SK-N-SH (cell line): Measurements from ENCODE around the gene ULK1.
"Not testable (repeated sequence)": the region's sequence is repeated elsewhere in the genome, so short reads cannot be mapped to it uniquely, and the experiment has no call there.

Experiments
- CHD2 ChIP-seq: fragments of 150-350 bp; IDR thresholded peaks from 2 replicates; pipeline ENCODE4 v1.6.1; 2018; ENCODE audit warnings: low read length; ENCODE audit not compliant: partially characterized antibody
- ELF1 ChIP-seq: IDR thresholded peaks from 2 replicates; pipeline ENCODE4 v1.4.0; 2012
- EZH2phosphoT487 ChIP-seq: fragments of 200-600 bp; sonication (generic); IDR thresholded peaks from 2 replicates; pipeline ENCODE4 v1.6.1; 2017; ENCODE audit warnings: low read depth, mixed run types, mild to moderate bottlenecking, antibody characterized with exemption, moderate library complexity, borderline replicate concordance
- FOSL2 ChIP-seq: IDR thresholded peaks from 2 replicates; pipeline ENCODE4 v1.4.0; 2012; ENCODE audit warnings: low read depth, mild to moderate bottlenecking, moderate library complexity, borderline replicate concordance
- FOXM1 ChIP-seq: IDR thresholded peaks from 2 replicates; pipeline ENCODE4 v1.4.0; 2012; ENCODE audit warnings: low read depth, mild to moderate bottlenecking
- GABPA ChIP-seq: IDR thresholded peaks from 2 replicates; pipeline ENCODE4 v1.4.0; 2012; ENCODE audit warnings: low read depth, mild to moderate bottlenecking
- GATA2 ChIP-seq: sonication (generic); formaldehyde crosslinking; IDR thresholded peaks from 2 replicates; pipeline ENCODE4 v1.5.0; 2020; ENCODE audit warnings: mild to moderate bottlenecking, missing genetic modification reagents
- POLR2AphosphoS5 ChIP-seq: IDR thresholded peaks from 2 replicates; pipeline ENCODE4 v1.6.1; 2012; ENCODE audit warnings: low read depth, low read length
- RCOR1 ChIP-seq: fragments of 150-350 bp; IDR thresholded peaks from 2 replicates; pipeline ENCODE4 v1.6.1; 2017; ENCODE audit warnings: antibody characterized with exemption, low read length
- YY1 ChIP-seq: IDR thresholded peaks from 2 replicates; pipeline ENCODE4 v1.4.0; 2012; ENCODE audit warnings: low read depth, mild to moderate bottlenecking
- TF ChIP-seq, protein P1 (sequence below): fragments of 200-600 bp; sonication (generic); IDR thresholded peaks from 2 replicates; pipeline ENCODE4 v1.6.1; 2017; ENCODE audit warnings: antibody characterized with exemption, mild to moderate bottlenecking, moderate library complexity
- TF ChIP-seq, protein P2 (sequence below): fragments of 150-350 bp; IDR thresholded peaks from 2 replicates; pipeline ENCODE4 v1.6.1; 2017; ENCODE audit warnings: antibody characterized with exemption, low read length, low read depth, borderline replicate concordance
- TF ChIP-seq, protein P3 (sequence below): IDR thresholded peaks from 2 replicates; pipeline ENCODE4 v1.4.0; 2012; ENCODE audit warnings: low read depth, borderline replicate concordance

DNA sequence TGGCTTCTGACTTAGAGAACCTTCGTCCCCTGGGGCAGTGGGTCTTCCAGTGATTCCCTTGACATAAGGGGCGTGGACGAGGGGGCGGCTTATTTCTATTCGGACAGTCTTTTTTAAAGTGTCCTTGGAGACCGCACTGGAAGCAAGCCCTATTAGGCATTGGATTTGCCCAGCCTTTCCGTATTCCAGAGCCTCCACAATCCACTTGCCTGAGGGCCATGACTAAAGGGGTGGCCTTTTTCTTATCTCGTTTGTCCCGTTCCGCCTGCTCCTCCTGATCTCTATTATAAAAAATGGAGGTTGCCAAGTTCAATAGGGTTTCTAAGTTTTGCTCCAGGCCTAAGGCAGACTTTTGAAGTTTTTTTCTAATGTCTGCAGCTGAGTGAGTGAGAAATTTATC is 17.2 kb upstream of the ULK1 start:
- TF ChIP-seq, protein P1, sequence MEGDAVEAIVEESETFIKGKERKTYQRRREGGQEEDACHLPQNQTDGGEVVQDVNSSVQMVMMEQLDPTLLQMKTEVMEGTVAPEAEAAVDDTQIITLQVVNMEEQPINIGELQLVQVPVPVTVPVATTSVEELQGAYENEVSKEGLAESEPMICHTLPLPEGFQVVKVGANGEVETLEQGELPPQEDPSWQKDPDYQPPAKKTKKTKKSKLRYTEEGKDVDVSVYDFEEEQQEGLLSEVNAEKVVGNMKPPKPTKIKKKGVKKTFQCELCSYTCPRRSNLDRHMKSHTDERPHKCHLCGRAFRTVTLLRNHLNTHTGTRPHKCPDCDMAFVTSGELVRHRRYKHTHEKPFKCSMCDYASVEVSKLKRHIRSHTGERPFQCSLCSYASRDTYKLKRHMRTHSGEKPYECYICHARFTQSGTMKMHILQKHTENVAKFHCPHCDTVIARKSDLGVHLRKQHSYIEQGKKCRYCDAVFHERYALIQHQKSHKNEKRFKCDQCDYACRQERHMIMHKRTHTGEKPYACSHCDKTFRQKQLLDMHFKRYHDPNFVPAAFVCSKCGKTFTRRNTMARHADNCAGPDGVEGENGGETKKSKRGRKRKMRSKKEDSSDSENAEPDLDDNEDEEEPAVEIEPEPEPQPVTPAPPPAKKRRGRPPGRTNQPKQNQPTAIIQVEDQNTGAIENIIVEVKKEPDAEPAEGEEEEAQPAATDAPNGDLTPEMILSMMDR, result not testable (repeated sequence)
- TF ChIP-seq, protein P2, sequence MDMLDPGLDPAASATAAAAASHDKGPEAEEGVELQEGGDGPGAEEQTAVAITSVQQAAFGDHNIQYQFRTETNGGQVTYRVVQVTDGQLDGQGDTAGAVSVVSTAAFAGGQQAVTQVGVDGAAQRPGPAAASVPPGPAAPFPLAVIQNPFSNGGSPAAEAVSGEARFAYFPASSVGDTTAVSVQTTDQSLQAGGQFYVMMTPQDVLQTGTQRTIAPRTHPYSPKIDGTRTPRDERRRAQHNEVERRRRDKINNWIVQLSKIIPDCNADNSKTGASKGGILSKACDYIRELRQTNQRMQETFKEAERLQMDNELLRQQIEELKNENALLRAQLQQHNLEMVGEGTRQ, result not testable (repeated sequence)
- TF ChIP-seq FOXM1; EZH2phosphoT487; ELF1; RCOR1; POLR2AphosphoS5; CHD2; FOSL2; GABPA; GATA2 (CRISPR knock-in tag); YY1: not testable (repeated sequence)
- TF ChIP-seq, protein P3, sequence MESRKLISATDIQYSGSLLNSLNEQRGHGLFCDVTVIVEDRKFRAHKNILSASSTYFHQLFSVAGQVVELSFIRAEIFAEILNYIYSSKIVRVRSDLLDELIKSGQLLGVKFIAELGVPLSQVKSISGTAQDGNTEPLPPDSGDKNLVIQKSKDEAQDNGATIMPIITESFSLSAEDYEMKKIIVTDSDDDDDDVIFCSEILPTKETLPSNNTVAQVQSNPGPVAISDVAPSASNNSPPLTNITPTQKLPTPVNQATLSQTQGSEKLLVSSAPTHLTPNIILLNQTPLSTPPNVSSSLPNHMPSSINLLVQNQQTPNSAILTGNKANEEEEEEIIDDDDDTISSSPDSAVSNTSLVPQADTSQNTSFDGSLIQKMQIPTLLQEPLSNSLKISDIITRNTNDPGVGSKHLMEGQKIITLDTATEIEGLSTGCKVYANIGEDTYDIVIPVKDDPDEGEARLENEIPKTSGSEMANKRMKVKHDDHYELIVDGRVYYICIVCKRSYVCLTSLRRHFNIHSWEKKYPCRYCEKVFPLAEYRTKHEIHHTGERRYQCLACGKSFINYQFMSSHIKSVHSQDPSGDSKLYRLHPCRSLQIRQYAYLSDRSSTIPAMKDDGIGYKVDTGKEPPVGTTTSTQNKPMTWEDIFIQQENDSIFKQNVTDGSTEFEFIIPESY, result not testable (repeated sequence)
